Activated T-helper 9 cell treated with anti-CD3 and anti-CD28 coated beads, Interleukin-2, amount 50 U/mL, for 16 hours (primary cell): ENCODE measurements around the gene SLC35A4.
"Not testable (repeated sequence)": the region's sequence is repeated elsewhere in the genome, so short reads cannot be mapped to it uniquely, and the experiment has no call there.

ENCODE experiments used
- DNase-seq: peaks from one replicate; pipeline ENCODE4 v3.0.0-alpha.2; 2020; ENCODE audit warnings: low read depth

The SLC35A4 gene

DNA sequence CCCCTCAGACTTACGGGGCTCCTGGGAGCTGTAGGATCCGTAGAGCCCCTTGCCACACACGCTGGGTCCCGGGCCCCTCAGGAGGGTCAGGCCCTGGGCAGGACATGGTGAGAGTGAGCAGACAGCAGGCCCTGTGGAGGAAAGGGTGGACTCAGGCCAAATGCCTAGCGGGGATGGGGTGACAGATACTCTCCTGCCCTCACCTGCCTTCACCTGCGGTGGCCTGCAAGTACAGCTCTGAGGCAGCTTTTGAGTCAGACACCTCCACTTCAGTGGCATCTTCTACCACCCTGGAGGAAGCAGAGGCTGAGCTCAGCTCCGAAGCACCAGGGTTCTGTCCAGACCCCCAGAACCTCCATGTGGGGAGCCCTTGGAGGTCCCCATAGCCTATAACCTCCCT, 26.2 kb downstream of the SLC35A4 start:
- DNase-seq, result no peak

DNA sequence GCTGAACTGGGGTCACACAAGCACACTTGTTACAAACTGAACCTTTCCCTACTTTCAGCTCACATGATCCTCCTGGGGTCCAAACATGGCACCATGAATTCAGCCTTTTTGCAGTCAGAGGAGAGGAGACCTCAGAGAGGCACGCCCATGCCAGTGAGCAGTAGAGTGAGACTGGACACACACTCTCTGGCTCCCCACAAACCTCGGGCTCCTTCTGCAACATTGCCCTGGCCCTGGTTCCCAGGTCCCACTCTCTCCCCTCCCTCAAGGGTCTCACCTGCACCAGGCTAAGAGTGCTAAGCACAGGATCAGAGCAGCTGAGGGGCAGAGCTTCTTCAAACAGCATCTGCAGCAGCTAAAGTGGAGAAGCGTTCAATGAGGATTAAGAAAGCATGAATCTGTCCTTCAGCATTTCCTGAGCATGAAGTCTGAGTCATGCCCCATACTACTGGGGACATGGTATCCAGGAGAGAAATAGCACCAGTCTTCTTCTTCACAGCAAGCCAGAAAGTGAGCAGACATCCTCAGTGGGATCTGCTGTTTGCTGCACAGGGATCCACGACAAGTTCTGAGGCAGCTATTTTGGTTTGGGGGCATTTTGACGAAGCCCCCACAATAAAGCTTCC, 27.2 kb downstream of the SLC35A4 start:
- no peak for DNase-seq

- not testable (repeated sequence) for DNase-seq
Measured at GRCh38 chr5:140593070-140593469, 28.4 kb downstream of the SLC35A4 start.

DNA sequence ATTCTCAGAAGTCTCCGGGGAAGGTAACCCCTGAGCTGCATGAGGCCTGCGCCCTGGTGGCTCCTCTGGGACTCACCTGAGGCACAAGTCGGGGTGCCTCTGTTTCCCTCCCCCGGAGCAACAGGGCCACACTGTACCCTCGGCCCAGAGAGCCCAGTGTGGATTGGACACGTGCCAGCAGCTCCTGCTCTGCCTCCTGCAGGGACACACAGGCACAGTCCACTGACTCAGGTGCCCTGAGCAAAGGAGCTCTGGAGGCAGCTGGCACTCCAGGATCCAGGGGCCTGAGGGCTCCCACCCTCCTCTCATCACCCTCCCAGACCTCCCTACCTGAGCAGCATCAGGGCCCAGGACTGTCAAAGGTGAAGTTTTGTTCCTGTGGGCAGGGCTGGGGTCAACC, 29.5 kb downstream of the SLC35A4 start:
- no peak for DNase-seq

DNA sequence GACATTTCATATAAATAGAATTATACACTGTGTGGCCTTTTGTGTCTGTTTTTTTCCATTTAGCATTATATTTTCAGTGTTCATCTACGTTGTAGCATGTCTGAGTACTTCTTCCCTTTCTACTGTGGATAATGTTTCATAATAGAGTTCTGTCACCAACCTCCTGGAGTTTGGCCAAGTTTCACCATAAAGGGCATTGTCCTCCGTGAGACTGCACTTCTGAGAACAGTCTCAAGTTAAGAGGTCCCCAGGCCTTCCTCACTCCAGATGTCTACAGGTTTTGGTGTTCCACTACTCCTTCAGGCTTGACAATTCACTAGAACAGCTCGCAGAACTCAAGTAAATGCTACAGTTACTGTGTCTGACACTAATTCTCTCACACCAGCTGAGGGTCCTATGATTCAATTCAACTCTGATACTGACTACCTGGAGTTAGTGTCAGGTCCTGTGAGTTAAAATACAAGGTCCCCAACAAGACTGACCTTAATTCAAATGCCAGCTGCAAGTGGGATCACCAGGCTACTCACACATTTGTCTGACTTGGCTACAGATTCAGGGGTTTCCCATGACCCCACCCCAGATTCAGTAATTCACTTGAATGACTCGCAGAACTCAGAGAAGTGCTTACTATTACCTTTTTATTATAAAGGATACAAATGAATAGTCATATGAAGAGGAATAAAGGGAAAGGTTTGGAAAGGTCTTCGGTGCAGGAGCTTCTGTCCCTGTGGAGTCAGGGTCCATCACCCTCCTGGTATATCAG, 31.1 kb downstream of the SLC35A4 start:
- no peak for DNase-seq

- no peak for DNase-seq
Measured at GRCh38 chr5:140596321-140596741, 31.7 kb downstream of the SLC35A4 start.

- DNase-seq, result no peak
Measured at GRCh38 chr5:140598836-140599235, 34.2 kb downstream of the SLC35A4 start.

DNA sequence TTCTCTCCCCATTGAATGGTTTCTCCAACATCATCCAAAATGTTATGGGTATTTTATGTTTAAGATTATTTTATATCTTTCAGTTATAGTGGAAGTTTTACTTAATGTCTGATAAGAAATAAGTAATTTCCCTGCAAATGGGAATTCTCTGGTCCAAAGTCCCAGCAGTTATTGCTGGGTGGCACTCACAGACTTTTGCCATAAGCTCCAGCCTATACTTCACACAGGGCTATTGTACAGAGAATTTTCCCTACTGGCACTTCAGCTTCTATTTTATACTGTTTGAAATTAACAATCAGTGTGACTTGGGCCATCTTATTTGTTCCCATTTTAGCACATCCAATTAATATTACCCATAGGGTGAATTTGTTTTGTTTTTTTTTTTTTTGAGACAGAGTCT, 35.5 kb downstream of the SLC35A4 start:
- DNase-seq, result no peak

DNA sequence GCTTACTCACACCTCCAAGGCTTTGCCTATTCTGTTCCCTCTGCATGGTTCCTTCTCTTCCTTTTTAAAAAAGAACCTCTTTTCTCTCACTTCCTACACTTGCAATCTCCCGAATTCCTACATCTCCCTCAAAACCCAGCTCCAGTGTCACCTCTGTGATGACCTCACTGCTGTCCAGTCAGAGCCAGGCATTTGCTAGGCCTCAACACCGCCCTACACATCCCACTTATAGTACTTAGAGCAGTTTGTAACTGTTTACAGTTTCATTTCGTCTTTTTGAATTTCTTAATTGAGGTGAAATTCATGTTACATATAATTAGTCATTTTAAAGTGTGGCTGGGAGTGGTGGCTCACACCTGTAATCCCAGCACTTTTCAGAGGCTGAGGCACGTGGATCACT, 37.5 kb downstream of the SLC35A4 start:
- DNase-seq, result no peak

DNA sequence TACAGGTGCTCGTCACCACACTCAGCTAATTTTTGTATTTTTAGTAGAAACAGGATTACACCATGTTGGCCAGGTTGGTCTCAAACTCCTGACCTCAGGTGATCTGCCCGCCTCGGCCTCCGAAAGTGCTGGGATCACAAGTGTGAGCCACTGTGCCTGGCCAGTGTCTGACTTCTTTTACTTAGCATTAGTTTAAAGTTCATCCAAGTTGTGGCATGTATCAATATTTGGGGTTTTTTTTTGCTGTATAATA, 38.7 kb downstream of the SLC35A4 start:
- DNase-seq, result not testable (repeated sequence)

- DNase-seq, result no peak
Measured at GRCh38 chr5:140603734-140604133, 39.1 kb downstream of the SLC35A4 start.

- no peak for DNase-seq
Measured at GRCh38 chr5:140605879-140606278, 41.3 kb downstream of the SLC35A4 start.

GRCh38 chr5:140607031-140607430, 42.4 kb downstream of the SLC35A4 start:
- no peak for DNase-seq

- no peak for DNase-seq
Measured at GRCh38 chr5:140608722-140609121, 44.1 kb downstream of the SLC35A4 start.

DNA sequence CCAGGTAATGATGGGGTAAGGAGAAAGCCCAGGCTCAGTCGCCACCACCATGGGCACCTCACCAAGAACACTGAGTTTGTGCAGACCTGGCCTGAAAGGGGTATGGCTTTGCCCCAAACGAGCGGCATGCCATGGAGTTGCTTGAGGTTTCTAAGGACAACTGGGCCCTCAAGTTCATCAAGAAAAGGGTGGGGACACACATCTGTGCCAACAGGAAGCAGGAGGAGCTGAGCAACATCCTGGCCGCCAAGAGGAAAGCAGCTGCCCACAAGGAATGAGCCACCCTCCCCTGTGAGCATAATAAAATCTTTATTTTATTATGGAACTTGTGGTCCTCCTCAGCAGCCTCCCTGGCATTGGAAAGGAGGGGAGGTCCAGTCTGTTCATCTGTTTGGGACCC, 44.5 kb downstream of the SLC35A4 start:
- no peak for DNase-seq

GRCh38 chr5:140611020-140611521, 46.4 kb downstream of the SLC35A4 start:
- DNase-seq, result no peak
